T follicular helper cell (primary cell): Measurements from ENCODE around the gene NOL9.
A peak's percentile ranks its signal among the peaks of the same experiment; 100 is the strongest.
"Not testable (repeated sequence)": the region's sequence is repeated elsewhere in the genome, so short reads cannot be mapped to it uniquely, and the experiment has no call there.

Experiments used
- DNase-seq: peaks from one replicate; pipeline ENCODE4 v3.0.0-alpha.2; 2020; ENCODE audit warnings: low read depth
- total RNA-seq, 2 experiments: gene quantifications; one replicate each; lab custom pipeline; 2026; lab: John Stamatoyannopoulos, UW

Gene NOL9
- total RNA-seq, result 104 to 181 reads per million in 2 experiments

DNA sequence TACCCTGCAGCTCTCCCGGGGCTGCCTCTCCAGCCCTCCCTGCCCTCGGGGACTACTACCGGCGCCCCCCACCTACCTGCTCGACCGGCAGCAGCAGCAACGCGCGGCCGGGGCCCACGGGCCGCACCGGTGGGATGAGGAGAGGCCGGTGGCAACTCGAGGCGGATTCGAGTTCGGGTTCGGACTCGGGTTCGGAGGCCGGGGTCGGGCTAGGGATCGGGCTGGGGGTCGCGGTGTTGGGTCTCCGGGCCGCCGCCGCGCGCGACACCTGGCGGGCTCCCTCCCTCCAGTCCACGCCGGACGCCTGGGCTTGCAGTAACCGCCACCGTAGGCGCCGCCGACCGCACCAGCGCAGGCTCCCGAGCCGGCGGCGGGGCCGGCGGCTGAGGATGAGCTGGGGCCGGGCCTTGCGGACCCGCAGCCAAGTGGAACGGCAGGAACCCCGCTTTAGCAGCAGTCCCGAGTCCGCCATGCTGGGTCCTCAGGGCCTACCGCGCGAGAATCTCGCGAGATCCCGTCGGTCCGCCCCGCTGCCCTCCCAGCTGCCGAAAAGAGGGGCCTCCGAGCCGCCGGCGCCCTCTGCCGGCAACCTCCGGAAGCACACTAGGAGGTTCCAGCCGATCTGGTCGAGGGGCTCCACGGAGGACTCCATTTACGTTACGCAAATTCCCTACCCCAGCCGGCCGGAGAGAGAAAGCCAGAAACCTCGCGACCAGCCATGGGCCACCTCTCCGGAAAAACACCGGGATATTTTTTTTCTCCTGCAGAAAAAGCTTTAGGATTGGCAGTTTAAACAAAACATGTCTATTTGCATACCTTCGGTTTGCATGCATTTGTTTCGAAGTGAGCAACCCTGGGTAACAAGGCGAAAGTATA lies at the start of gene NOL9:
Gene NOL9 (minus strand): TSS at position 483 of the 876 bp plus-strand sequence. CDS start 11 bp downstream, at position 472.
- peak; percentile 93 for DNase-seq

GRCh38 chr1:6603238-6603914 lies 49.1 kb upstream of the NOL9 start:
- peak; percentile 46 for DNase-seq

DNA sequence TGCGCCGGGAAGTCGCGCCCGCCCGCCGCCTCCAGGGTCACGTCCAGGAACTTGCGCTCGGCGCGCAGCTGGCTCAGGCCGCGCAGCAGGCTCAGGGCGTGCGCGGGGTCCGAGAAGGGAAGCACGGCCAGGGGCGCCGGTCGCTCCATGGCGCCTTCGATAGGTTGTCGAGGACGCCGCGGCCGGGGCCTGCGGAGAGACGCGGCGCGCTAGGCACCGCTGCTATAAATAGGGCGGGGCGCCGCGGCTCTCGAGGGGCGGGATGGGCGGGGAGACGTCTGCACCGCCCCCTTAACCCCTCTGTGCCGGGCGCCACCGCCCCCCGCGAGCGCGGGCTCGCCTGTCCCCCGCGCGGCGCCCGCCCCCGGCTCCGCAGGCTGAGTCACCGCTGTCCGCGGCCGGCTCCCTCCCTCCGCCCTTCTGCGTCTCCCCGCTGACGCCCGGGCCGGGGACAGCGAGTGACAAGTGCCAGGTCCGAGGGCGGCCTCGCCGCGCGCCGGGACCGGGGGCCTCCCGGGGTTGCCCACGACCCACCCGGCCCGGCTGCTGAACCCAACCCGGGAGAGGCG lies 48.4 kb upstream of the NOL9 start, which contains the start of gene KLHL21:
Gene KLHL21 (minus strand): TSS at position 201 of the 569 bp plus-strand sequence. CDS start 52 bp downstream, at position 149.
- peak; percentile 71 for DNase-seq

GRCh38 chr1:6601923-6602668 lies 47.8 kb upstream of the NOL9 start:
- DNase-seq, result no peak

DNA sequence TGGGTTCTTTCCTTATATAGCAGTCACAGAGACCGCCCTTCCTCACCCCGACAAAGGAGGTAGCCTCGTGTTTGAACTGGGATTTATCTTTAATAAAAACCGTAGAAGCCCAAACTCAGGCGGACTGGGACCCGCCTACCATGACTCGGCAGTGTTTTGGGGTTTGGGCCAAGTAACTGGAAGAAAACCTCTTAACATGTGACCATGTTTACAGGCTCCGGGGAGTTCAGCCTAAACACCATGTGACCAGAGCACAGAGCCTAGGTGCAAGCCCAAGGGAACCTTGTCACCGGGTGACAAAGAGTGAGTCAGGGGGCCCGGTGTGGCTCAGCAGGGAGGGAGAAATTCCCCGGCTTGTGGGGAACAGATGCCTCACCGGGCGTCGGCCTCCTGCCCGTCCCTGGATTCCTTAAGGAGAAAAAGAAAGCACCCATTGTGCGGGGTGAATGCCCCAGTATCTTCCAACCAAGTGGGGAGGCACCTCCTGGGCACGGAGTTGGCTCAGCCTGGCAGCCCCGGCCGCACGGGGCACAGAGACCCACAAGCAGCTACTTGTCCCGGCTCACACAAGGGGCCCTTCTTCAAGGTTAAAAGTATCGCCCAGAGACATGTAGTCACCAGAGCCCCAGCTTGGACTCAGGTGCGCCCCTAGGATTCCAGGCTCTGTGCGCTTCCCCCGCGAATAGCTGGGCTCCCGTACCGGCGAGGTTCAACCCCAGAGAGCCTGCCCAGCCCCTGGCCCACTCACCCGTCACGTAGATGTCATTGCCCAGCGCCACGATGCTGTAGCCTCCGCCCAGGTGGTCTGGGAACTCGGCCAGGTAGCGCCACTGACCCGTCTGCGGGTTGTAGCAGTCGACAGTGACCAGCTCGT lies 47.0 kb upstream of the NOL9 start:
- peak; percentile 65 for DNase-seq

DNA sequence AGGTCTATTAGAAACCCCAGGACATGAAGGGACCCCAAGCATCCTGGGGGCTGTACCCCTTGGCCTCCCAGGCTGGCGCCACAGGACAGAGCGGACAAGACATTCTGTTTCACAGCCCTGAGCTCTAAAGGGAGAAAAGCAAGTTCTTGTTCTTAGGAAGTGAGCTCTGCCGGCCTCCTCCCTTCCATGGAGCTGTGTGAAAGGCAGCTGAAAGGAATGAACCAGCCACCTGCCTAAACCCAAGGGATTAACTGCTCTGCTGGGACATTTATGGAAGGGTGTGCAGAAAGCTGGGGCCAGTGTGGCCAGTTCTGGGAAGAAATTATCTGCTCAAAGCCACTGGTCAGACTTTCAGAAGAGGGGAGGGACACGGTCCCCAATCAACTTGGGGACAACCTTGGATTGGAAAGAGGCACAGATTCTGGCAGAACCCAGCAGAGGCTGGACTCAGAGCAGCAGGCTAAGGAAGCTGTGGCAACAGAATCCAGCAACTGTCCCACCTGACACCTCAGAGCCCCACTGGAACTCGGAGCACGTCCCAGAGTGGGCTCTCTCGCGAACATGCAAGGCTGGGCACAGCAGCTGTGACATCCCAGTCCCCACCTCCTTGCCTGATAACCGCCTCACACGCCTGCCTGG lies 46.2 kb upstream of the NOL9 start:
- DNase-seq, result no peak

DNA sequence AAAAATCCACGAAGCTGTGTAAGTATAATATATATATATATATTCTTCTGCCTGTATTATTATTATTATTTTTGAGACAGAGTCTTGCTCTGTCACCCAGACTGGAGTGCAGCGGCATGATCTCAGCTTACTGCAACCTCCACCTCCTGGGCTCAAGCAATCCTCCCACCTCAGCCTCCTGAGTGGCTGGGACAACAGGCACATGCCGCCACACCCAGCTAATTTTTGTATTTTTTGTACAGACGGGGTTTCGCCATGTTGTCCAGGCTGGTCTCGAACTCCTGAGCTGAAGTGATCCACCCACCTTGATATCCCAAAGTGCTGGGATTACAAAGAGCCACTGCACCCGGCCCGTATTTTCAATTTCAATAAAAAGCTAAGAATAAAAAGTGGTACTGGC lies 45.7 kb upstream of the NOL9 start:
- not testable (repeated sequence) for DNase-seq

DNA sequence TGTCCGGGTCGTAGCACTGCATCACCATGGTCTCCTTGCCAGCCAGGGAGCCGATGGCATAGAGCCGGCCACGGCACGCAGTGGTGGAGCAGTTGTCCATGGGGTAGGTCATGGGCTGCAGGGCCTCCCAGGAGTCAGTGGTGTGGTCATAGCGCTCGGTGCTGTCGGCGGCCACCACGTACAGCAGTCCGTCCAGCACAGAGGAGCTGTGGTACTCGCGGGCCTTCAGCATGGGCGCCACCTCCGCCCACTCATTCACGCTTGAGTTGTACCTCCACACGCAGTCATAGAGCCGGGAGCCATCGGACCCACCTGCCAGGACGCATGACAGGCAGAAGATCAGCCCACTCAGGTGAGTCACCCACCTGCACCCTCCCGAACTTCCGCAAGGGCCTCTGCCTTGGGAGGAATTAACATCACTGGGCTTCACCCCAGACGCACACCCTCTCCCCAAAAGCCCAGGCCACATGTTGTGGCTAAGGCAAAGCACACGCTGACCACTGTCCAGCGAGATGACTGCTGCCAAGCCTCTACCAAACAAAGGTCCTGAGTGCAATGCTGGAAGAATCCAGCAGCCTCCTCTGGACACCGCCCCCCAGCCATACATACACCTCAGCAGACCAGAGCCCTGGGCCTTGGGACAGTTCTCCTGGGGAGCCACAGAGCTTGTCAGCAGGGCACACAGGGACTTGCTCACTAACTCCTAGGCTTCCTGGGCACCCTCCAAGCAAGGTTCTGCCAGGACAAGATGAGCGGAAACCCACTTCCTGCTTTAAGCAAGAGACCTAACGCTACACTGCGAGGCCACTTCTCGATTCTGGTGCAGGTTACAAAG lies 45.0 kb upstream of the NOL9 start:
- peak; percentile 24 for DNase-seq

DNA sequence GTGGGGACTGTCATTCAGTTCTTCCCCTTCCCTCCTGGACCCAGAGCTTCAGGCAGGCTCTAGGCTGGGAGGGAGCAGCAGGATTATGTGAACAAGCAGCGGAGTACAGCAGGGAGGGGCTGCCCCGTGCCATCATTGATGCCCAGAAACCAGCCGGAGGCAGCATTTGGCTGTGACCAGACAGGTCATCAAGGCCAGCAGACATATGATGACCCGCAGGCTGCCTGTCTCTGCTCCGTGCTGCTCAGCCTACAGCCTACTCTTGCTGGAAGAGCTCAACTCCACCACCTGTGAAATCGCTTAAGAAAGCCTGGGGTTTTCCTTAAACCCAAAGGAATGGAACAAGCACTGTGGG lies 43.4 kb upstream of the NOL9 start:
- DNase-seq, result no peak

DNA sequence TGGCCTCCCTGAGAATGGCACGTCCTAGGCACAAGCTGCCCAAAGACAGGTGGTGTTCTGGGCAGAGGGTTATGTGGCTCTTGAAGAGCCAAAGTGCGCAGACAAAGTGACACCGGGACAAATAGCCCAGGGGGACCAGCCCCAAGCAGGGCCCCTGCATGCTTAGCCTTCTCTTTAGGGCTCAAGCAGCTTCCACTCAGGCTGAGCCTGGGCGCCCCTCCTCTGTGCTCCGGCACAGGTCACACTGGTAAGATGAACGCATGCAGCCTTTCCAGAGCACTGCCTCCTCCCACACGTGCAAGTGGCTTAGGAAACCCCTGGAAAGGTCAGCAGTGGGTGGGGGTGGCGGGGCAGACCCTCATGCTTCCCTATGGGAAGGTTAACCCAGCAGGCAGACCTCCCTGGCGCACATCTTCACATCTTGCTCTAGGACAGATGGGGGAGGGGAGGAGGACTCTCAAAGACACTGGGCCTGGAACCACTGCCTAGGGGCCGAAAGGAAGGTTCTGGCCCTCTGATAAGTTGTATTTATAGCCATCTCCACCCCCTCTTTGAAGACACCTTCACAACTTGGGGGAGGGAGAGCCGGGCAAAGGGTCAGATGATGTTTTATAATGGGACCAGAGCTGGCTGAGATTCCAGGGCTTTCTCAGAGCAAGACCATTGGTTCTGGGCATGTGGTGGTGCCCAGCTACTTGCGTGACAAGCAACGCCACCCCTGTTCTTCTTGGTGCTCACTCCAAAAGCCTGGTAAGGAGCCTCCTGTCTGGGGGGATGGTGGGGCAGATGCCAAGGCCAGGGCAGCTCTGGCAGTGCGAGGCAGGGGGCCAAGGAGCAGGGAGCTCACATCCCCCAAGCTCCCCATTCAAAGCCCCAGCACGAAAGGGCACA lies 42.8 kb upstream of the NOL9 start:
- no peak for DNase-seq

- DNase-seq, result no peak
Measured at GRCh38 chr1:6596351-6596750, 42.0 kb upstream of the NOL9 start.

DNA sequence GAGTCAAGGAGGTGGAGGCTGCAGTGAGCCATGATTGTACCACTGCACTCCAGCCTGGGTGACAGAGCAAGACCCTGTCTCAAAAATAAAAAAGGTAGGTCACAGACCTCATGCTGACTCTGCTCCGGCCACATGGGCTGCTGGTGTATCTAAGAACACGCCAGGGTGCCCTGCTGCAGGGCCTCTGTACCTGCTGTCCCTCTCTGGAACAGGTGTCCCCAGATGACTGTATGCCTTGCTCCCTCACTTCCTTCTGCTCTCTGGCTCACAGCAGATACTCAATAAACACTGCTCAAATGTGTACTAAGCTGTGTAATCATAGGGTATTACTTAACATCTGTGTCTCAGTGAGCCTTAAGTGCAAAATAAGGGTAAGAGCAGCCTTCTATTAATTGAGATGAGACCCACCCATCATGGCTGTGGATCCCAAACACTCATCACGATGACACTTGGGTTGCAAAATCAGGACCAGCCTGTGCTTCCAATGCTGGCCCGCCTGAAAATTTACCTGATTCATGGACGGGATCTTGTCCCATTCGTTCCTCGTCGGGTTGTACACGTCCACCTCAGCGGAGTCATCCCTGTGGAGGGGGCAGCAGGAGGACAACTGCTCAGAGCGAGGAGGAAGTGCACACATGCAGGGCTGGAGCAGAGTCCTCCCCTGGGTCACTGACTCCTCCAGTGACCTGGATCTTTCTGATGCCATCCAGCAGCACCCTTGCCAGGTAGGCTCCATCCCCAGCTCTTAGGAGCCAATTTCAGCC lies 40.8 kb upstream of the NOL9 start:
- DNase-seq, result no peak

DNA sequence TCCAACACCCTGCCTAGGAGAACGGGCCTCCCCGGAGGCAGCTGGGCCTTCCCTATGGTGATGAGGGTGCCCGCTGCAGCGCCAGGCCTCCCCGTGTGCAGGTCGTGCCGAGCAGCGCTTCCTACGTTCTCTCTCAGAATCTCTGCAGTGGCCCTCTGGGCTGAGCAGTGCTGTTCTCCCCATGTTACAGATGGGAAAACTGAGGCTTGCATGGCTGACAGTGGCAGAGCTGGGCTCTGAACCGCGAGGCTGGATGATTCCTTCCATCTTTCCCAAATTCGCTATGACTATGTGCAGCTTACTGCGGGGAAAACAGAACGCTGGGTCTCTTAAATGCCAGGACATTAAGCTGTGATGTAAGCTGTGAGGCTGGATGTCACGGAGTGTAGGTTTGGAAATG lies 39.5 kb upstream of the NOL9 start:
- no peak for DNase-seq

DNA sequence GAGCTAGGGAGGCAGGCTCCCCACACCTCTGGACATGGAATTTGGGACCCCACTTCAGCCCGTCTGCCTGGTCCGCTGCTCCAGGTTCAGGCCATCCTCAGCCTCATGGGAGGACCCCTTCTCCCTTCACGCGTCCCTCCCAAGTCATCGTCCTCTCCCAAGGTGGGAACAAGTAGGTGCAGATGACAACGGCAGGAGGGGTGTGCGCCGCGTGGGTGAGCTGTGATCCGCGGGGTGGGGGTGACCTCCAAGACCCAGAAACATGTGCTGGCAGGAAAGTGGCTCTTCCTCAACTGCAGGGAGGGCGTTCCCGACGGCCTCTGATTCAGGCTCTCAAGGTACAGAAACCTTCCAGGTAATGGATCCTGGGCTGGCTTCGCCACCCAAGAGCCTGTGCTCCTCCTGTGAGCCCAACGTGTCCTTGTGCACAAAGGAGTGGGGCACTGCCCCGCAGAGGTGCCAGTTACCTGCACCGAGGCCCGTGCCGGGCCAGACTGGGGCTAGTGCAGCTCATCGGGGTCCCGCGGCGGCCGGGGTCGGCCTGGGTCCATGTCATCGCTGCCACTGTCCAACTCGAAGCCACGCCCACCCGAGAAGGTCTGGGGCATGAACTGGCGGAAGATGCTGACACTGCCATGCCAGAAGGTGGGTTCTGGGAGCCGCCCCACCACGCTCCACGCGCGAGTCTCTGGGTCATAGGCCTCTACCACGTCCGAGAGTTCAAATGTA lies 38.7 kb upstream of the NOL9 start:
- no peak for DNase-seq

- DNase-seq, result no peak
Measured at GRCh38 chr1:6592441-6592840, 38.1 kb upstream of the NOL9 start.

- DNase-seq, result no peak
Measured at GRCh38 chr1:6591644-6592043, 37.3 kb upstream of the NOL9 start.

GRCh38 chr1:6591222-6591621 lies 36.9 kb upstream of the NOL9 start:
- no peak for DNase-seq
